GM23248 (cell line): Measurements from ENCODE around the gene PSPH.

ENCODE experiments used
- EZH2 ChIP-seq: fragments of 200-600 bp; sonication (generic); IDR thresholded peaks from 2 replicates; pipeline ENCODE4 v1.6.1; 2018; ENCODE audit warnings: antibody characterized with exemption, mild to moderate bottlenecking; ENCODE audit not compliant: insufficient read depth, poor library complexity, severe bottlenecking
- EZH2phosphoT487 ChIP-seq: fragments of 200-600 bp; sonication (generic); IDR thresholded peaks from 2 replicates; pipeline ENCODE4 v1.6.1; 2018; ENCODE audit warnings: antibody characterized with exemption, moderate library complexity, mild to moderate bottlenecking, low read depth; ENCODE audit not compliant: insufficient read depth

- TF ChIP-seq EZH2 (no peak), EZH2phosphoT487 (no peak)
Measured at GRCh38 chr7:56074371-56074791, 23.1 kb upstream of the PSPH start.
